Large intestine (tissue), 3 donors: ENCODE results near the gene RSPH1. TPM values are rescaled to one million over a fixed set of nuclear protein-coding genes. Genes with fewer than 3 reads are reported as not detected.

Source experiments
- DNase-seq, 2 donors: peaks; one replicate each; pipeline versions ENCODE4 v3.0.0 to v3.0.0-alpha.2; 2013
- H3K27ac ChIP-seq: one replicate; pipeline ENCODE4 v1.5.1; 2013; ENCODE audit warnings: low read length
- H3K27me3 ChIP-seq: 2 replicates; pipeline ENCODE4 v1.6.1; 2013; ENCODE audit warnings: low read length; ENCODE audit not compliant: control insufficient read depth, insufficient read depth
- H3K36me3 ChIP-seq: 2 replicates; pipeline ENCODE4 v1.6.1; 2013; ENCODE audit warnings: low read length; ENCODE audit not compliant: control insufficient read depth, insufficient read depth
- H3K4me1 ChIP-seq: one replicate; pipeline ENCODE4 v1.6.1; 2013; ENCODE audit warnings: low read length; ENCODE audit not compliant: control insufficient read depth, insufficient read depth
- H3K4me3 ChIP-seq: one replicate; pipeline ENCODE4 v1.5.1; 2013; ENCODE audit warnings: low read length
- H3K9me3 ChIP-seq: one replicate; pipeline ENCODE4 v1.6.1; 2013; ENCODE audit warnings: mild to moderate bottlenecking, low read depth, low read length, moderate library complexity; ENCODE audit not compliant: control insufficient read depth
- WGBS: methylation state at CpG from one replicate; pipeline ENCODE4 v1.1.5; 2013; ENCODE audit warnings: low lambda C conversion rate; ENCODE audit not compliant: insufficient coverage; 5-methylcytosine and 5-hydroxymethylcytosine counted together
- polyA plus RNA-seq: library from polyadenylated mRNA; unstranded; fragments of 120-200 nt; gene quantifications from one replicate; pipeline ENCODE4 v1.2.1, GENCODE V29; 2013

Gene RSPH1
- polyA plus RNA-seq, 1 donor: 6.0 TPM

GRCh38 chr21:42532466-42533181 is 36.6 kb upstream of the RSPH1 start:
- Histone ChIP-seq H3K9me3 (no peaks in the 10 kb centered on the region), H3K4me3 (no peak overlapping the region), H3K4me1 (peaks cover 38% of the 10 kb centered on the region), H3K27ac (no peak overlapping the region), H3K27me3 (no peaks in the 10 kb centered on the region), H3K36me3 (peaks cover 48% of the 10 kb centered on the region)
- no peak for DNase-seq
- no CpG with 5 or more reads among the region's 18 CpGs for WGBS

- peaks cover 42% of the 10 kb centered on the region for H3K4me1 ChIP-seq
These were observed 35.7 kb upstream of the RSPH1 start for GRCh38 chr21:42531771-42532170.

GRCh38 chr21:42530167-42530518 is 34.1 kb upstream of the RSPH1 start:
- no peak overlapping the region for H3K27ac ChIP-seq
- H3K27me3 ChIP-seq: no peaks in the 10 kb centered on the region
- H3K36me3 ChIP-seq: peaks cover 31% of the 10 kb centered on the region
- no peaks in the 10 kb centered on the region for H3K9me3 ChIP-seq
- H3K4me1 ChIP-seq: peaks cover 48% of the 10 kb centered on the region
- H3K4me3 ChIP-seq: no peak overlapping the region
- DNase-seq: no peak
- no CpG with 5 or more reads among the region's 5 CpGs for WGBS

More at GRCh38 chr21:42531771-42532170, 35.7 kb upstream of the RSPH1 start:
- H3K9me3 ChIP-seq: no peaks in the 10 kb centered on the region
- H3K36me3 ChIP-seq: peaks cover 43% of the 10 kb centered on the region
- no CpG with 5 or more reads among the region's 8 CpGs for WGBS
- no peaks in the 10 kb centered on the region for H3K27me3 ChIP-seq
- no peak overlapping the region for H3K27ac ChIP-seq
- H3K4me3 ChIP-seq: no peak overlapping the region
- DNase-seq: no peak

GRCh38 chr21:42527489-42528158 is 31.6 kb upstream of the RSPH1 start:
- peak in 1 of 2 donors; percentile 78 for DNase-seq
- Histone ChIP-seq H3K9me3 (no peaks in the 10 kb centered on the region), H3K4me1 (peaks cover 61% of the 10 kb centered on the region), H3K27me3 (no peaks in the 10 kb centered on the region), H3K36me3 (peaks cover 24% of the 10 kb centered on the region), H3K4me3 (no peak overlapping the region), H3K27ac (peak overlapping the region; percentile 88)
- WGBS: no CpG with 5 or more reads among the region's 13 CpGs

- WGBS: no CpG with 5 or more reads among the region's 8 CpGs
- no peaks in the 10 kb centered on the region for H3K9me3 ChIP-seq
- H3K4me1 ChIP-seq: peaks cover 58% of the 10 kb centered on the region
- no peak for DNase-seq
- peak overlapping the region; percentile 88 for H3K27ac ChIP-seq
- H3K4me3 ChIP-seq: no peak overlapping the region
- no peaks in the 10 kb centered on the region for H3K27me3 ChIP-seq
- H3K36me3 ChIP-seq: peaks cover 23% of the 10 kb centered on the region
These were observed 31.1 kb upstream of the RSPH1 start for GRCh38 chr21:42527127-42527488.

- Histone ChIP-seq H3K27ac (peak overlapping the region; percentile 88), H3K4me1 (peaks cover 60% of the 10 kb centered on the region), H3K9me3 (no peaks in the 10 kb centered on the region), H3K27me3 (no peaks in the 10 kb centered on the region), H3K36me3 (peaks cover 23% of the 10 kb centered on the region), H3K4me3 (no peak overlapping the region)
- no CpG with 5 or more reads among the region's 9 CpGs for WGBS
- peak; percentile 89 to 96 for DNase-seq
These were observed 30.3 kb upstream of the RSPH1 start for GRCh38 chr21:42526379-42526727.

GRCh38 chr21:42525676-42526378 is 29.8 kb upstream of the RSPH1 start:
- no peaks in the 10 kb centered on the region for H3K27me3 ChIP-seq
- H3K9me3 ChIP-seq: no peaks in the 10 kb centered on the region
- peaks cover 25% of the 10 kb centered on the region for H3K36me3 ChIP-seq
- no peak for DNase-seq
- peaks cover 63% of the 10 kb centered on the region for H3K4me1 ChIP-seq
- no peak overlapping the region for H3K4me3 ChIP-seq
- WGBS: 52% methylated on average over 3 of the region's 9 CpGs
- H3K27ac ChIP-seq: peak overlapping the region; percentile 88

- peaks cover 63% of the 10 kb centered on the region for H3K4me1 ChIP-seq
- WGBS: no CpG with 5 or more reads among the region's 15 CpGs
- H3K36me3 ChIP-seq: peaks cover 30% of the 10 kb centered on the region
- peak in 1 of 2 donors; percentile 57 for DNase-seq
- no peaks in the 10 kb centered on the region for H3K27me3 ChIP-seq
- H3K9me3 ChIP-seq: no peaks in the 10 kb centered on the region
- no peak overlapping the region for H3K4me3 ChIP-seq
- peak overlapping the region; percentile 88 for H3K27ac ChIP-seq
These were observed 29.1 kb upstream of the RSPH1 start for GRCh38 chr21:42525029-42525581.

- no peak overlapping the region for H3K4me3 ChIP-seq
- H3K4me1 ChIP-seq: peaks cover 63% of the 10 kb centered on the region
- peaks cover 30% of the 10 kb centered on the region for H3K36me3 ChIP-seq
- peak overlapping the region; percentile 88 for H3K27ac ChIP-seq
- no peaks in the 10 kb centered on the region for H3K27me3 ChIP-seq
- peak; percentile 62 to 84 for DNase-seq
- H3K9me3 ChIP-seq: no peaks in the 10 kb centered on the region
- WGBS: 51% methylated on average over 4 of the region's 17 CpGs
These were observed 28.5 kb upstream of the RSPH1 start for GRCh38 chr21:42524341-42525028.

GRCh38 chr21:42523941-42524340 is 27.9 kb upstream of the RSPH1 start:
- no peak for DNase-seq
- H3K36me3 ChIP-seq: peaks cover 35% of the 10 kb centered on the region
- H3K9me3 ChIP-seq: no peaks in the 10 kb centered on the region
- no peak overlapping the region for H3K4me3 ChIP-seq
- peak overlapping the region; percentile 88 for H3K27ac ChIP-seq
- 54% methylated on average over 2 of the region's 9 CpGs for WGBS
- no peaks in the 10 kb centered on the region for H3K27me3 ChIP-seq
- peaks cover 63% of the 10 kb centered on the region for H3K4me1 ChIP-seq
